MCF 10A (cell line): ENCODE results near the gene ADTRP. TPM values are rescaled to one million over a fixed set of nuclear protein-coding genes. Genes with fewer than 3 reads are reported as not detected.

Source experiments
- BruUV-seq: library from RNA; stranded (reverse); fragments of 400-500 nt; replicated peaks from 2 replicates; lab custom pipeline; 2021; lab: Mats Ljungman, UMichigan
- CTCF ChIA-PET: fragments of 300-600 bp; sonication (Branson Sonifier 250); formaldehyde crosslinking; extraction: SDS; loops from one replicate; lab custom pipeline; 2021; ENCODE audit warnings: antibody characterized with exemption, inconsistent platforms; lab: Yijun Ruan, JAX
- POLR2A ChIA-PET: fragments of 300-600, 350-650 bp; sonication (Branson Sonifier 250); formaldehyde crosslinking; extraction: SDS; loops from one replicate; lab custom pipeline; 2020; ENCODE audit warnings: antibody characterized with exemption, inconsistent platforms; lab: Yijun Ruan, JAX
- DNase-seq: peaks from one replicate; pipeline ENCODE4 v3.0.0-alpha.2; 2018; ENCODE audit not compliant: unreplicated experiment
- H3K27ac Mint-ChIP-seq: one replicate; pipeline ENCODE4 v1.8.0; 2022; ENCODE audit warnings: mild to moderate bottlenecking, low read depth, mixed read lengths; ENCODE audit not compliant: unreplicated experiment
- H3K27me3 Mint-ChIP-seq: one replicate; pipeline ENCODE4 v1.8.0; 2022; ENCODE audit warnings: mixed read lengths; ENCODE audit not compliant: insufficient read depth, unreplicated experiment
- H3K36me3 Mint-ChIP-seq: one replicate; pipeline ENCODE4 v1.8.0; 2022; ENCODE audit warnings: mild to moderate bottlenecking, moderate library complexity, mixed read lengths; ENCODE audit not compliant: insufficient read depth, unreplicated experiment
- H3K4me1 Mint-ChIP-seq: one replicate; pipeline ENCODE4 v1.8.0; 2022; ENCODE audit warnings: mixed read lengths; ENCODE audit not compliant: insufficient read depth, unreplicated experiment
- H3K4me3 Mint-ChIP-seq: one replicate; pipeline ENCODE4 v1.8.0; 2022; ENCODE audit warnings: mild to moderate bottlenecking, moderate library complexity, mixed read lengths; ENCODE audit not compliant: unreplicated experiment
- H3K9me3 Mint-ChIP-seq: one replicate; pipeline ENCODE4 v1.8.0; 2022; ENCODE audit warnings: mixed read lengths; ENCODE audit not compliant: unreplicated experiment
- CTCF ChIP-seq: fragments of 200-600 bp; IDR thresholded peaks from one replicate; pipeline ENCODE4 v1.8.0; 2022; ENCODE audit warnings: antibody characterized with exemption, mild to moderate bottlenecking; ENCODE audit not compliant: unreplicated experiment
- intact Hi-C: fragments of 100-400 bp; cut with micrococcal nuclease; formaldehyde crosslinking; loops from 2 replicates; pipeline ENCODE4 v1.14.1; 2022
- total RNA-seq: library from RNA; stranded (reverse); gene quantifications from 2 replicates; pipeline ENCODE4 v1.2.3, GENCODE V29; 2022

The ADTRP gene
- total RNA-seq, 1 experiment from 2014 or later = 14.8 TPM

- BruUV-seq = no TSS peak
- H3K4me3 Mint-ChIP-seq = no peak overlapping the region
- no peak for DNase-seq
- H3K27ac Mint-ChIP-seq = no peak overlapping the region
- no peak for TF ChIP-seq CTCF
- ChIA-PET CTCF (interaction anchor here (0.8 kb wide), 1 partner anchor 552 kb away, joined by 3 read pairs; no protein-coding TSS in a partner anchor), POLR2A (no interaction called here)
- intact Hi-C loops = no loop called here
- H3K36me3 Mint-ChIP-seq = peaks cover 6% of the 10 kb centered on the region
- no peaks in the 10 kb centered on the region for H3K27me3 Mint-ChIP-seq
- H3K4me1 Mint-ChIP-seq = no peaks in the 10 kb centered on the region
- no peaks in the 10 kb centered on the region for H3K9me3 Mint-ChIP-seq
These were observed 42.0 kb downstream of the ADTRP start for GRCh38 chr6:11736601-11737000.

GRCh38 chr6:11734861-11735613, 43.6 kb downstream of the ADTRP start:
- intact Hi-C loops = no loop called here
- no peak overlapping the region for H3K4me3 Mint-ChIP-seq
- BruUV-seq = no TSS peak
- H3K27me3 Mint-ChIP-seq = no peaks in the 10 kb centered on the region
- peaks cover 6% of the 10 kb centered on the region for H3K36me3 Mint-ChIP-seq
- ChIA-PET CTCF (no interaction called here), POLR2A (interaction anchor here (0.6 to 1.2 kb wide), 2 partner anchors 22 to 278 kb away, joined by 3 read pairs; no protein-coding TSS in a partner anchor)
- no peaks in the 10 kb centered on the region for H3K9me3 Mint-ChIP-seq
- no peak for TF ChIP-seq CTCF
- no peaks in the 10 kb centered on the region for H3K4me1 Mint-ChIP-seq
- no peak for DNase-seq
- H3K27ac Mint-ChIP-seq = no peak overlapping the region

- Mint-ChIP-seq H3K27ac (no peak overlapping the region), H3K36me3 (peaks cover 6% of the 10 kb centered on the region), H3K9me3 (no peaks in the 10 kb centered on the region), H3K4me3 (no peak overlapping the region), H3K4me1 (peaks cover 5% of the 10 kb centered on the region), H3K27me3 (no peaks in the 10 kb centered on the region)
- no peak for DNase-seq
- BruUV-seq = no TSS peak
- ChIA-PET POLR2A (interaction anchor here (0.7 to 1.7 kb wide), 3 partner anchors 34 to 281 kb away, joined by 3 to 5 read pairs (median 4); no protein-coding TSS in a partner anchor), CTCF (no interaction called here)
- intact Hi-C loops = no loop called here
- TF ChIP-seq CTCF = no peak
These were observed 46.5 kb downstream of the ADTRP start for GRCh38 chr6:11732036-11732631.

GRCh38 chr6:11731423-11731822, 47.2 kb downstream of the ADTRP start:
- H3K4me3 Mint-ChIP-seq = no peak overlapping the region
- no peak overlapping the region for H3K27ac Mint-ChIP-seq
- no TSS peak for BruUV-seq
- no peaks in the 10 kb centered on the region for H3K9me3 Mint-ChIP-seq
- intact Hi-C loops = no loop called here
- ChIA-PET POLR2A (interaction anchor here (1.5 to 1.7 kb wide), 2 partner anchors 35 to 40 kb away, joined by 4 to 5 read pairs; no protein-coding TSS in a partner anchor), CTCF (no interaction called here)
- no peaks in the 10 kb centered on the region for H3K27me3 Mint-ChIP-seq
- DNase-seq = no peak
- peaks cover 5% of the 10 kb centered on the region for H3K4me1 Mint-ChIP-seq
- H3K36me3 Mint-ChIP-seq = peaks cover 2% of the 10 kb centered on the region
- no peak for TF ChIP-seq CTCF
